ENCODE data around the gene THPO.

The THPO gene

DNA sequence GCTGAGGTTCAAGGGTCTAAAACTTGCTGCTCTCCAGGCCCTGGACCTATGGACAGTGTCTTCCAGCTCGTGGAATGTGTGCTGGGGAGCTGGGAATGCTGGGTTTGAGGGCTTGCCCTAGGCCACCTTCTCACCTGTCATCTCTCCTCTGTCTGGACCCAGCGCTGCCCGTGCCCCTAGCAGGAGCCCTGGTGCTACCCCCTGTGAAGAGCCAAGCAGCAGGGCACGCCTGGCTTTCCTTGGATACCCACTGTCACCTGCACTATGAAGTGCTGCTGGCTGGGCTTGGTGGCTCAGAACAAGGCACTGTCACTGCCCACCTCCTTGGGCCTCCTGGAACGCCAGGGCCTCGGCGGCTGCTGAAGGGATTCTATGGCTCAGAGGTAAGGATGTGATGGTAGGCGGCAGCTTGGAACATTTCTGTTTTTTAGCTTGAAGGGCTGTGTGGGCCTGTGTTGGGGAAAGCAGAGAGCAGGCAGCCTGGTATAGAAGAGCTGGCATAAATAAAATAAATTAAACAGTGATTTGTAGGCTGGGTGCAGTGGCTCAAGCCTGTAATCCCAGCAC, 6.9 kb upstream of the THPO start:
- no peak for DNase-seq (ENCODE audit: low spot score)

DNA sequence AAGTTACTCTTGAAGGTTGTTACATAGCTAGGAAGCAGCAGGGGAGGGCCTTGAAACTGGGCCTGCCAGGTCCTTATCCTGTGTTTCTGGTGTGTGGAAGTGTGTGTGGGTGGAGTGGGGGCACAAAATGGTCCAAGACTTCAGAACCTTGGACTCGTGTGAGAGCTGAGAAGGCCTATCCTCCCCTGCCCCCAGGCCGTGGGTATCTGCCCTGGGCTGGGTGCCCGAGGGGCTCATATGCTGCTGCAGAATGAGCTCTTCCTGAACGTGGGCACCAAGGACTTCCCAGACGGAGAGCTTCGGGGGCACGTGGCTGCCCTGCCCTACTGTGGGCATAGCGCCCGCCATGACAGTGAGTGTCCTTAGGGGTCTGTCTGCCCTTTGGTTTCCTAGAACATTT, 6.3 kb upstream of the THPO start:
- DNase-seq (ENCODE audit: low spot score) = no peak

DNA sequence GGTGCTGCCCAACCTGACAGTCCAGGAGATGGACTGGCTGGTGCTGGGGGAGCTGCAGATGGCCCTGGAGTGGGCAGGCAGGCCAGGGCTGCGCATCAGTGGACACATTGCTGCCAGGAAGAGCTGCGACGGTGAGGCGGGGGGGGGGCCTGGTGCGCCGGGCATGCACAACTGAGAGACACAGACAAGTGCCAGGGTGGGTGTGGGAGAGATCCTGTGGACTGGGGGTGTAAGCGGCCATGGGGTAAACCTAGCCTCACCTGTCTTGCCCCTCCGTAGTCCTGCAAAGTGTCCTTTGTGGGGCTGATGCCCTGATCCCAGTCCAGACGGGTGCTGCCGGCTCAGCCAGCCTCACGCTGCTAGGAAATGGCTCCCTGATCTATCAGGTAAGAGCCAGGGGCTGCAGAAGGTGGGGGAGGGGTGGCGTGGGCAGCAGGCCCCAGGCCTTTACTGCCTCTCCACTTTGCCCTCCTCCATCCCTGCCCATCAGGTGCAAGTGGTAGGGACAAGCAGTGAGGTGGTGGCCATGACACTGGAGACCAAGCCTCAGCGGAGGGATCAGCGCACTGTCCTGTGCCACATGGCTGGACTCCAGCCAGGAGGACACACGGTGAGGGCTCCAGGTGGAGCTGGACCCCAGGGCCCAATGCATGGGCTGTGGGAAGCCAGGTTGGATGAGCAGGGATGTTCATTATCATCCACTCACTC, 5.2 kb upstream of the THPO start:
- DNase-seq (ENCODE audit: low spot score) = no peak

DNA sequence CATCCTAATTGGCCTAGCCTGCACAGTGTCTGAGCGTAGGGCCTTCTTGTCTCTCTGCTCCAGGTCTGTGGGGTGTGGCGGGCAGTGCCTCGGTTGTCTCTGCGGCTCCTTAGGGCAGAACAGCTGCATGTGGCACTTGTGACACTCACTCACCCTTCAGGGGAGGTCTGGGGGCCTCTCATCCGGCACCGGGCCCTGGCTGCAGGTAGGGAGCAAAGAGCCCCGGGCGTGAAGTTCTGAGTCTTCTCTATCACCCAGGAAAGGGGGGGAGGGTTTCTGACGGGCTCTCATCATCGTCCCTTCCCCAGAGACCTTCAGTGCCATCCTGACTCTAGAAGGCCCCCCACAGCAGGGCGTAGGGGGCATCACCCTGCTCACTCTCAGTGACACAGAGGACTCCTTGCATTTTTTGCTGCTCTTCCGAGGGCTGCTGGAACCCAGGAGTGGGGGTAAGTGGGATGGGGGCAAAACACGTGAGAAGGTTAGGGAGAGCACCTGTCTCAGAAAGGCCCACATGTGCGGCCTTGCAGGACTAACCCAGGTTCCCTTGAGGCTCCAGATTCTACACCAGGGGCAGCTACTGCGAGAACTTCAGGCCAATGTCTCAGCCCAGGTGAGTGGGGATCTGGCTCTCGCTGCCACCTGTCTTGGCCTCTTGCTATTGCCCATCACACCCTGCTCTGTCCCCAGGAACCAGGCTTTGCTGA, 4.5 kb upstream of the THPO start:
- no peak for DNase-seq (ENCODE audit: low spot score)

DNA sequence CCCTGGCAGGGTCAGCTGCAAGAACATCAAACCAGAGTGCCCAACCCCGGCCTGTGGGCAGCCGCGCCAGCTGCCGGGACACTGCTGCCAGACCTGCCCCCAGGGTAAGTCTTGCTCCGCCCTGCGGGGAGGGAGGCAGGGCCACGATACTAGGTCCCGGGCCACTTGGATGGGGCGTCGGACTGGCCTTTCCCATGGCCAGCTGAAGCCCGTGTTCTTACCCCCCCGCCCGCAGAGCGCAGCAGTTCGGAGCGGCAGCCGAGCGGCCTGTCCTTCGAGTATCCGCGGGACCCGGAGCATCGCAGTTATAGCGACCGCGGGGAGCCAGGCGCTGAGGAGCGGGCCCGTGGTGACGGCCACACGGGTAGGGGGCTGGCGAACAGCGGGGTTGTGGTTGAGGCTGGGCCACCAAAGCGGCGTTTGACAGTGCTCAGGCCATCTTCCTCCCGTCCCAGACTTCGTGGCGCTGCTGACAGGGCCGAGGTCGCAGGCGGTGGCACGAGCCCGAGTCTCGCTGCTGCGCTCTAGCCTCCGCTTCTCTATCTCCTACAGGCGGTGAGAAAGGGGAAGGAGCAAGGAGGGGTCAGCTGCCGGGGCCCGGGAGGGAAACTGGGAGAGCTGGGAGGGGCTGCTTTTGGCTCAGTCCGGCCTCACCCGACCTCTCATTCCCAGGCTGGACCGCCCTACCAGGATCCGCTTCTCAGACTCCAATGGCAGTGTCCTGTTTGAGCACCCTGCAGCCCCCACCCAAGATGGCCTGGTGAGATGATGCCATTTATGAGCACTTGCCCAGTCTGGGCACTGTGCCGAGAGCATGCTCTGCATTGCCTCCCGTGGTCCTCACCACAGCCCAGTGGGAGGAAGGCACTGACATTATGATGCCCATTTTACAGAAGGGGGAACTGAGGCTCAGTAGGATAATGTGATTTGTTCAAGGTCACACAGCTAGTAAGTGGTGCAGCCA, 3.5 kb upstream of the THPO start:
- DNase-seq (ENCODE audit: low spot score) = peak; percentile 33

DNA sequence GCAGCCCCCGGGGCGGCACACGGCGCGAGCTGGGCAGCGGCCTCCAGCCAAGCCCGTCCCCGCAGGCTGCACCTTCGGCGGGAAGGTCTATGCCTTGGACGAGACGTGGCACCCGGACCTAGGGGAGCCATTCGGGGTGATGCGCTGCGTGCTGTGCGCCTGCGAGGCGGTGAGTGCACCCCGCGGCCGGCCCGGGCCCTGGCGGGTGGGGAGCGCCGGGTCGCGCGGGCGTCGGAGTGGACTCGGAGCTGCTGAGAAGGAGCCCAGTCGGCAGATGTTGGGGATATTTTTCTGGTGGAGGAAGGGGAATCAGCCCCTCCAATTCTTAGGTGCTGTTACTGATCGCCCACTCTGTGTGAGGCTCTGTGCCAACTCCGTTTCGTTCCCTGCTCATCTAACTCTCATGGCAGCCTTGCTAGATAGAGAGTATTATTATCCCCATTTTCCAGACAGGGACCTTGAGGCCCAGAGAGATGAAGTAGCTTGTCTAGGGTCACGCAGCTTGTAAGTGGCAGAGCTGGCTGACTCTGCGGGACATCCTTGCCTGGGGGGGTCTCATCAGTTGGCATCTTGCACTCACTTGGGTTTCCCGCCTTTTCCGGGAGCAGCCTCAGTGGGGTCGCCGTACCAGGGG, 2.7 kb upstream of the THPO start:
- peak; percentile 29 for DNase-seq (ENCODE audit: low spot score)

DNA sequence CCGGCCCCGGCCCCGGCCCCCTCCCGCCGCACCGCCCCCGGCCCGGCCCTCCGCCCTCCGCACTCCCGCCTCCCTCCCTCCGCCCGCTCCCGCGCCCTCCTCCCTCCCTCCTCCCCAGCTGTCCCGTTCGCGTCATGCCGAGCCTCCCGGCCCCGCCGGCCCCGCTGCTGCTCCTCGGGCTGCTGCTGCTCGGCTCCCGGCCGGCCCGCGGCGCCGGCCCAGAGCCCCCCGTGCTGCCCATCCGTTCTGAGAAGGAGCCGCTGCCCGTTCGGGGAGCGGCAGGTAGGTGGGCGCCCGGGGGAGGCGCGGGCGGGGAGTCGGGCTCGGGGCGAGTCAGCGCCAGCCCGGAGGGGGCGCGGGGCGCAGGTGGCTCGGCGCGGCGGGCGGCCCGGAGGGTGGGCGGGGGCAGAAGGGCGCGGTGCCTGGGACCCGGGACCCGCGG, 2.2 kb upstream of the THPO start:
- peak; percentile 88 for DNase-seq (ENCODE audit: low spot score)

DNA sequence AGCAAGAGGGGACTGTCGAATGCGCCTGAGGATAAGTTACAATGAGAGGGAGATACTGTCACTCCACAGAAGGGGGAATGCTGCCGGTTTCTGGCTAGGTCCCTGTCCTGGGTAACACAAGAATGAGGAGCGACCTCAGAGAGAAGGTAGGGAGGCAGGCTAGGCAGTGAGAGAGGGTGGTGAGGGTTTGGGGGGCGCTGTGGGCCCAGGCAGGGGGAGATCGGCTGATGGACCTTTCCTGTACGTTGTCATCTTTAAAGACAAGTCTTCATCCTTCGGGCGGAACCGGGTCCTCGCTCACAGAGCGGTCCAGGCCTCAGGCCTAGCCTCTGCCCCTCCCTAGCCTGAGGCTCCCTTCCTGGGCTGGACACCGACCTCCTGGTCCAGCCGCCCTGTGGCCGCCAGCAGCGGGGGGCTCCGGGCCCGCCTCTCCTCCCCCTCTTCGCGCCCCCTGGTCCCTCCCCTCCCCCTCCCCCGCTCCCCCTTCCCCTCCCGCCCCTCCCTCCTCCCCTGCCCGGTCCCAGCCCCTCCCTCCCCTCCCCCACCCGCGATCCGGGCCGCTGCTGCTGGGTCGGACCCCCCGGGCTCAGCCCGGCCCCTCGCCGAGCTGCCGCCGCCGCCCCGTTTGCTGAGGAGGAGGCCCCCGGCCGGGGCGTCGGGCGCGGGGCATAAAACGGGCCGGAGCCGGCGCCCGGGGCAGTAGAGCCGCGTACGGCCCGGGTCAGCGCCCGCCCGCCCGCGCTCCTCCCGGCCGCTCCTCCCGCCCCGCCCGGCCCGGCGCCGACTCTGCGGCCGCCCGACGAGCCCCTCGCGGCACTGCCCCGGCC, 1.6 kb upstream of the THPO start, which contains the start of gene CHRD:
Gene CHRD, plus strand, starts transcription at position 697 of the 827 bp plus-strand sequence. CDS start 265 bp downstream, outside the sequence.
- no peak for DNase-seq (ENCODE audit: low spot score)

DNA sequence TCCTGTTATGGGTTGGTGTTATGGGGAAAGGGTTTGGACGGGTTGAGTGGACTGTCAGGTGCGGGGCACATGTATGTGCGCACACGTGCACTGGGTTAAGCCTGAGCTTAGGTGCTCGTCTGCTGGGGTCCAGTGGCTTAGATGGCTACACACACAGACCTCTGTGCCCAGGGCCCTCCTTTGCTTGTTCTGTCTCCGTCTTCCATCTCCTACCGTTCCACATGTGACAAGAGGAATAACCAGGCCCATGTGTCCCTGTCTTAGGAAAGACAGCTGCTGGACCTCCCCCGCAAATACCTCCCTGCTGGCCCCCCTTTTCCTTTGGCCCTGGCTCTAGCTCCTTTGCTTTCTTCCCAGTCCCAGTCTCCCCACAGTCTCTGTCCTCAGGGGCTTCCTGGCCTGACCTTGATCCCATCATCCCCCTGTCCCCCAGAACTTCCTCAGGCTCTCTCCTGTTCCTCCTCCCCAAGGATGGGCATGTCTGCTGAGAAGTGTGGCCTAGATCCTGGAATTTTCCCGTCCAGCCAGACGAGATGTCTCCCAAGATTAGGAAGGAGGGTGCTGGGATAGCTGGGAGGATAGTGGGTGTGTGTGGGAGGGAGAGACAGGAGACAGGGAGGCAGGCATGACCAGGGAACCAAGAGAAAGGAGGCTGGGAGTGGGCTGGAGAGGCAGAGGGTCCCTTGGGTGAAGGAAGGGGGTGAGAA, 797 bp upstream of the THPO start:
- peak; percentile 11 for DNase-seq (ENCODE audit: low spot score)

DNA sequence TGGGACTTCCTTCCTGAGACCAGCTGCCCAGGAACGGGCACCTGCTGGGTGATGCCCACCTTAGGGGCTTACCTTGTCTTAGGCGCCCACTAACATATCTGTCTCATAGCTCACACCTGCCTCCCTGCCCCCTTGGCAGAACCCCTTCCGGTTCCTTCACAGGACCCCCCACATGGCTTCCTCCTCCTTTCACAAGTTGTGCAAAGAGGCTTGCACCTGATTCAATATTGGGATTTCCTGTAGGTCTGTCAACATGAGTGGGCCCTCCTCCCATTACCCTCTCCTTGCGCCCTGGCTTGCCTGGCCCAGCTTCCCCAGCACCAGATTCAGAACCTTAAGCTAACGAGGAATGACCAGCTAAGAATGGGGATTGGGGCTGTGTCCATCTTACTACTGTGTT, 633 bp downstream of the THPO start:
- DNase-seq (ENCODE audit: low spot score) = no peak

DNA sequence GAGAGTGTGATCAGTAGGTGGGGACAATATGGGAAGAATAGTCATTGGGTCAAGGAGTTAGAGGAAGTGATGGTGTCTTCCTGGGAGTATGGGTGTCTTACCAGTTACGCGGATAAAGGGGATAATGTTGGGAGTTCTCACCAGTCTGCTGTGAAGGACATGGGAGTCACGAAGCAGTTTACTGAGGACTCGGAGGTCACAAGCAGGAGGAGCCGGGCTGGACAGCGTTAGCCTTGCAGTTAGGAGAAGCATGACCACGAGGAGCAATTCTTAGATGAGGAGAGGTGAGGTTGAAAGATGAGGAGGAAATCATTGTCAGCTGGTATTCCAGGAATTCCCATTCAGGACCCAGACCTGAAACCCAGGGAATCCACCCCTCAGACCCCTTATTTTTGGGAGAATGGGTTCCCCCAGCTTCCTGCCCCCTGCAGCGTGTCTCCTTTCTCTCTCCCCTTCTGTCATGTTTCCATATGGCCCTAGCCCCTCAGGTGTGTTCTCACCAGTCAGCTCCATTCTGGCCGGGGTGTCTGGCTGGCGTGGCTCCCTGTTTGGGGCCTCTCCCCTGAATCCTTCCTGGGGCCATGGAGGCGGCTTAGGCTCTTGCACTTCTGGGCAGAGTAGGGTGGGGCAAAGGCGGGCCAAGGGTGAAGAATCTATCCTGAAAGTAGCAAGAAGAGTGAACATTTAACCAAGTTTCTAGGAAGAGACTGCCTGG, 2.1 kb downstream of the THPO start:
- DNase-seq (ENCODE audit: low spot score) = no peak

DNA sequence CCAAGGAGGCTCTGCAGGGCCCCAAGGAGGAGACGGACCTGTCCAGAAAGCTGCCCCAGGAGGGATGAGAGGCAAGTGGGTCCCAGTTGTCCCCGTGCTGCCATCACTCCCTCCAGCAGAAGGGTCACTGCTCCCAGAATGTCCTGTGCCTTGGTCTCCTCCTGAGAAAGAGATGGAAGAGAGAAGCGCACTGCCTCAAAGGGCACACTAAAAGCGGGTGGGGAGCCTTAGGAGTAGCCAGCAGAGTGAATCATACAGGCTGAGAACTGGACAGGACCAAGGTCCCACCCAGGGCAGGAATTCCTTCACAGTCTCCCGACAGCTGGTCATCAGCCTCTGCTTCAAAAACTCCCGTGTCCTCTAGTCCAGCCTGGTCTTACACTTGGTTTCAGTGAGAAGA, 4.6 kb downstream of the THPO start:
- DNase-seq (ENCODE audit: low spot score) = peak; percentile 82

DNA sequence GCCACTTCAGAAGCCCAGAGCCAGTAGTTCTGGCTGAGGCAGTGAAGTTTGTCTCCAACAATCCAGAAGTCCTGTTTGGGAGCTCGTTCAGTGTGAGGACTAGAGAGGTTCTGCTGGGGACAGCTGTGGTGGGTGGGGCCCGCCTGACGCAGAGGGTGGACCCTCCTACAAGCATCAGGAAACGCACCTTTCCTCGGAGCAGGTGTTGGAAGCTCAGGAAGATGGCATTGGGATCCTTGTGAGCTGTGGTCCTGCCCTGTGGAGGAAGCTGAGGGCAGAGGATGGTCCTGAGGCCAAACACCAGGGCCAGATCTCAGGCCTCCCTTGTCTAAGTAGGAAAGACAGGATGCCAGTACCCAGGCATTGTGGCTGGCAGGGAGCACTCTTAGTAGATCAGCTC, 5.1 kb downstream of the THPO start:
- no peak for DNase-seq (ENCODE audit: low spot score)

DNA sequence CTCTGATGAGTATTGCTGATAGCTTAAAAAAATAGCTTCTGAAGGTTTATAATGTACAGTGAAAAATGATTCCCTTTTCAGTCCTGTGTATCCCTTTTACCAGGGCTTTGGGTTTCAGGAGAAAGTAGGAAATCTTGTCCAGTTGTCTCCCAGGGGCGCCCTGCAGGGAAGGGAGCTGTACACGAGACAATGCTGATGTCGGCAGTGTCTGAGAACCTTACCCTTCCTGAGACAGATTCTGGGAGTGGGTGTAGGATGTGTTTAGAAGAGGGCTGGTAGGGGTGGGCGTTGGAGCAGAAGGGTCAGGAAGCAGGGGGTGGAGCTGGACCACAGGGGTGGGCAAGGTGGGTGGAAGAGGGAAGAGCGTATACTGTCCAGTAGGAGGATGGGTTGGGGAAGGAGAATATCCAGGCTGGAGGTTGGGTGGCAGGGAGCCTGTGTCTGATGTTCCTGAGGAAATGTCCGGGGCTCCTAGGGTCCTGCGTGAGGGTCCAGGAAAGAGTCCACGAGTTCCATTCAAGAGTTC, 5.6 kb downstream of the THPO start:
- no peak for DNase-seq (ENCODE audit: low spot score)

DNA sequence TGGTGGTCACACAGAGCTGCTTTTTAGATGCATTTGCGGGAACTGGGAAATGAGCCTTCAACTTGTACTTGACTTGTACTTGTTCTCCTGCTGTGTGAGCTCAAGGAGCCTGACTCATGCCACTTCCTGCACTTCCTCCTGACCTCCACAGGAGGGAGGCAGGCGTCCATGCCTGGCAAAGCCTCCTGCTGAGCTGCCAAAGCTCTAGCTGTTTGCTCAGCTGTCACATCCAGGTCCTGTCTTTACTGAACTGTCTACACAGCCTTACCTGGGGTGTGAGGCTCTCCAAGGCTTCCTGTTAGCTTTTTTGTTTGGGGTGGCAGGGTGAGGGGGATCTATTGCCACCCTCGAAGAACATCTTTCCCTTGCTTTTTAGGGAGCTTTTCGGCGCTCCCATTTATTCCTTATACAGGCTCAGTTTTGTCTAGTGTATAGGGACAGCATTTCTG, 6.4 kb downstream of the THPO start:
- peak; percentile 89 for DNase-seq (ENCODE audit: low spot score)

DNA sequence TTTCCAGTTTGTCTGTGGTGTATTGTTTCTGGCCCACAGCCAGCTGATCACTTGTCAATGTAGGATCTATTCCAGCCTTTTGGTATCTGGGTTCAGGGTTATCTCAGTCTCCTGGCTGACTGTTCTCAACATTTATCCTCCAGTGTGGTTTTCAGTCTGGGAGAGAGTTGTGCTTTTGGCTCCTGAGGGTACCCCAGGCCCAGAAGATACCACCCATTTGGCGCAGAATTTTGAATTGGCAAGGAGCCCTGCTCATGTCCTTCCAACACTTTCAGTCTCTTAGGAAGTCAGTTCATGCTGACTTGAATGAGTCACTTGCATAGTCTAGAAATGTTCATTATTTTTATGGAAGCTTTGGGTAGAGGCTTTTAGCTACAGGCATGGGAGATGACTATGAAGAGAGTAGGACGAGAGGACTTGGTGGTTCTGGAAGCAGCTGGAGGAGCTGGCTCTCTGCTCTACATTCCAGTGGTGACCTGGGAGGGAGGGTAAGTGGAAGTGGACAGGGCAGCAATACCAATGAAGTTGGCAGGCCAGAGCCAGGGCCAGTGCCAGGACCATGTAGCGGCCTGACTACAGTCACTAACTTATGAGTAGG, 9.3 kb downstream of the THPO start:
- peak; percentile 80 for DNase-seq (ENCODE audit: low spot score)

DNA sequence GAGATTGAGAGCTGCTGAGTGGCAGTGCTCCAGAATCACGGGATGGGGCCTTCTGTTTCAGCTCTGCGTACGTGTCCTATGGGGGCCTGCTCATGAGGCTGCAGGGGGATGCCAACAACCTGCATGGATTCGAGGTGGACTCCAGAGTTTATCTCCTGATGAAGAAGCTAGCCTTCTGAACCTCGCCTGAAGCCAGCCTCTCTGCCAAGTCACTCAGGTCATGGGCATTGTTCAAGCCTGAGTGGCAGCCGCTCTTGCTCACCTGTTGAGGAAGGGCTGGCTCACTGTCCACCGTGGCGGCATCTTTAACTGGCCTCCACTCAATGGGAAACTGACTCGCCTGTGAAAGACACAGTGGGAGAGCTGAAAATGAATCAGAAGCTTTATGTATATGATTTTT, 9.9 kb downstream of the THPO start:
- DNase-seq (ENCODE audit: low spot score) = no peak

DNA sequence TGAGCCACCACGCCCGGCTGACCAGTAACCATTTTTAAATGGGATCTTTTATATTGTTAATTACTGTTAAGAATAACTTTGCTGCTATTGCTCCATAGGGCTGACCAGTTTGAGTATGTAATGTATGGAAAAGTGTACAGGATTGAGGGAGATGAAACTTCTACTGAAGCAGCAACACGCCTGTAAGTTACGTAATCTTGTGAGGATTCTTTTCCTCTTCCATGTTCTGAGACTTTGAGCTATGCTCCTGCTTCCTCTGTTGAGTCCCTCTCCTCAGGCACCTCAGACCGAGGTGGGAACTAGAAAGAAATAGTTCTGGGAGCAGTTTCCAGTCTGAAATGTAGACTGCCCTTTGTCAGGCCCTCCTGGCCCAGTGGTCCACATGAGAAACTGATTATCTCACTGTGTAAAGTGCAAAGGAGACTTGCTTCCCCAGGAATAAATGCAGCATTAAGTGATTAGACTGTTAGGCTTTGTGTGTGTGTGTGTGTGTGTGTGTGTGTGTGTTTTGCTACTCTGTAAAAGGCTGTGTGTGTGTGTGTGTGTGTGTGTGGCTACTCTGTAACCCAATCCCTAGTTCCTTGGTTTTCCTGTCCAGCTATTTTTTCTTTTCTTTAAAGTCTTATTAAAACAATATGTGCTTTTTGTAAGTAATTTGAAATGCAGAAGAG, 11.3 kb downstream of the THPO start:
- DNase-seq (ENCODE audit: low spot score) = no peak
